ENCODE measurements around the gene TNIP1.

TNIP1 gene

GRCh38 chr5:151106509-151106908, 25.7 kb upstream of the TNIP1 start:
- in situ Hi-C loops (cut with HindIII; ENCODE audit: low sequenced_read_pairs) = no loop called here

- in situ Hi-C loops (cut with HindIII; ENCODE audit: low sequenced_read_pairs) = no loop called here
Measured at GRCh38 chr5:151106043-151106442, 25.2 kb upstream of the TNIP1 start.

- in situ Hi-C loops (cut with HindIII; ENCODE audit: low sequenced_read_pairs) = no loop called here
Measured at GRCh38 chr5:151105561-151105960, 24.7 kb upstream of the TNIP1 start.

- in situ Hi-C loops (cut with HindIII; ENCODE audit: low sequenced_read_pairs) = no loop called here
Measured at GRCh38 chr5:151104795-151105194, 24.0 kb upstream of the TNIP1 start.

- in situ Hi-C loops (cut with HindIII; ENCODE audit: low sequenced_read_pairs) = no loop called here
Measured at GRCh38 chr5:151101746-151102145, 20.9 kb upstream of the TNIP1 start.

- in situ Hi-C loops (cut with HindIII; ENCODE audit: low sequenced_read_pairs) = no loop called here
Measured at GRCh38 chr5:151101151-151101550, 20.3 kb upstream of the TNIP1 start.

GRCh38 chr5:151100681-151101080, 19.8 kb upstream of the TNIP1 start:
- in situ Hi-C loops (cut with HindIII; ENCODE audit: low sequenced_read_pairs) = no loop called here

GRCh38 chr5:151098768-151099121, 17.9 kb upstream of the TNIP1 start:
- in situ Hi-C loops (cut with HindIII; ENCODE audit: low sequenced_read_pairs) = no loop called here

GRCh38 chr5:151097820-151098767, 17.3 kb upstream of the TNIP1 start:
- in situ Hi-C loops (cut with HindIII; ENCODE audit: low sequenced_read_pairs) = no loop called here

- in situ Hi-C loops (cut with HindIII; ENCODE audit: low sequenced_read_pairs) = no loop called here
Measured at GRCh38 chr5:151097061-151097460, 16.2 kb upstream of the TNIP1 start.

GRCh38 chr5:151096001-151096373, 15.2 kb upstream of the TNIP1 start:
- in situ Hi-C loops (cut with HindIII; ENCODE audit: low sequenced_read_pairs) = no loop called here

- in situ Hi-C loops (cut with HindIII; ENCODE audit: low sequenced_read_pairs) = no loop called here
Measured at GRCh38 chr5:151095341-151096000, 14.6 kb upstream of the TNIP1 start.

GRCh38 chr5:151094852-151095245, 14.0 kb upstream of the TNIP1 start:
- in situ Hi-C loops (cut with HindIII; ENCODE audit: low sequenced_read_pairs) = loop anchor here (5.0 kb wide), 1 partner anchor 58 kb away; no protein-coding TSS in a partner anchor

- in situ Hi-C loops (cut with HindIII; ENCODE audit: low sequenced_read_pairs) = loop anchor here (5.0 kb wide), 1 partner anchor 57 kb away; no protein-coding TSS in a partner anchor
Measured at GRCh38 chr5:151094030-151094851, 13.4 kb upstream of the TNIP1 start.

- in situ Hi-C loops (cut with HindIII; ENCODE audit: low sequenced_read_pairs) = loop anchor here (5.0 kb wide), 1 partner anchor 56 kb away; no protein-coding TSS in a partner anchor
Measured at GRCh38 chr5:151093476-151093889, 12.6 kb upstream of the TNIP1 start.

- in situ Hi-C loops (cut with HindIII; ENCODE audit: low sequenced_read_pairs) = loop anchor here (5.0 kb wide), 1 partner anchor 55 kb away; no protein-coding TSS in a partner anchor
Measured at GRCh38 chr5:151092762-151093161, 11.9 kb upstream of the TNIP1 start.

- in situ Hi-C loops (cut with HindIII; ENCODE audit: low sequenced_read_pairs) = loop anchor here (5.0 kb wide), 1 partner anchor 52 kb away; no protein-coding TSS in a partner anchor
Measured at GRCh38 chr5:151089726-151090125, 8.9 kb upstream of the TNIP1 start.

GRCh38 chr5:151088986-151089385, 8.2 kb upstream of the TNIP1 start:
- in situ Hi-C loops (cut with HindIII; ENCODE audit: low sequenced_read_pairs) = no loop called here

- in situ Hi-C loops (cut with HindIII; ENCODE audit: low sequenced_read_pairs) = no loop called here
Measured at GRCh38 chr5:151087486-151087885, 6.7 kb upstream of the TNIP1 start.

GRCh38 chr5:151086905-151087360, 6.1 kb upstream of the TNIP1 start:
- in situ Hi-C loops (cut with HindIII; ENCODE audit: low sequenced_read_pairs) = no loop called here
